Endodermal cell (in vitro differentiated cells): ENCODE results near the gene ANAPC13. TPM values are rescaled to one million over a fixed set of nuclear protein-coding genes. Genes with fewer than 3 reads are reported as not detected.

Experiments
- DNase-seq: peaks from one replicate; pipeline ENCODE4 v3.0.0-alpha.2; 2017
- H3K27ac ChIP-seq: 2 replicates; pipeline ENCODE4 v1.5.1; 2013; ENCODE audit warnings: mild to moderate bottlenecking, low read depth, low read length, moderate library complexity
- H3K27me3 ChIP-seq: 2 replicates; pipeline ENCODE4 v1.6.1; 2013; ENCODE audit warnings: mild to moderate bottlenecking, low read length, moderate library complexity; ENCODE audit not compliant: insufficient read depth, control insufficient read depth, poor library complexity, severe bottlenecking
- H3K36me3 ChIP-seq: 2 replicates; pipeline ENCODE4 v1.7.0; 2013; ENCODE audit warnings: mild to moderate bottlenecking, low read length, moderate library complexity; ENCODE audit not compliant: control insufficient read depth, insufficient read depth
- H3K4me1 ChIP-seq: one replicate; pipeline ENCODE4 v1.7.0; 2013; ENCODE audit warnings: low read length; ENCODE audit not compliant: control insufficient read depth, insufficient read depth
- H3K4me3 ChIP-seq: 2 replicates; pipeline ENCODE4 v1.5.1; 2013; ENCODE audit warnings: mild to moderate bottlenecking, low read length, moderate library complexity
- H3K9ac ChIP-seq: 2 replicates; pipeline ENCODE4 v1.6.1; 2013; ENCODE audit warnings: mild to moderate bottlenecking, low read length, moderate library complexity; ENCODE audit not compliant: poor library complexity, severe bottlenecking; ENCODE audit errors: extremely low read depth
- H3K9me3 ChIP-seq: 2 replicates; pipeline ENCODE4 v1.6.1; 2013; ENCODE audit warnings: mild to moderate bottlenecking, low read length, moderate library complexity; ENCODE audit not compliant: control insufficient read depth
- H3K27ac Mint-ChIP-seq: 2 replicates; pipeline ENCODE4 v1.8.0; 2020; ENCODE audit warnings: mixed read lengths
- H3K27me3 Mint-ChIP-seq: 2 replicates; pipeline ENCODE4 v1.8.0; 2021; ENCODE audit warnings: mild to moderate bottlenecking, mixed read lengths; ENCODE audit not compliant: insufficient read depth
- H3K36me3 Mint-ChIP-seq: 2 replicates; pipeline ENCODE4 v1.8.0; 2020; ENCODE audit warnings: low read depth, mixed read lengths
- H3K4me1 Mint-ChIP-seq: 2 replicates; pipeline ENCODE4 v1.8.0; 2020; ENCODE audit warnings: mixed read lengths
- H3K4me3 Mint-ChIP-seq: 2 replicates; pipeline ENCODE4 v1.8.0; 2020; ENCODE audit warnings: mild to moderate bottlenecking, moderate library complexity, mixed read lengths
- H3K9me3 Mint-ChIP-seq: 2 replicates; pipeline ENCODE4 v1.8.0; 2020; ENCODE audit warnings: mild to moderate bottlenecking, mixed read lengths
- CTCF ChIP-seq: fragments of 200-600 bp; sonication (generic); conservative IDR thresholded peaks from 2 replicates; pipeline ENCODE4 v1.5.0; 2021; ENCODE audit warnings: antibody characterized with exemption, mild to moderate bottlenecking
- WGBS, 2 experiments: methylation state at CpG; one replicate each; pipeline versions ENCODE4 v1.1.5 to v1.1.7; 2013; ENCODE audit warnings: missing lambda C conversion rate in 2 of 2, mixed read lengths in 1 of 2; ENCODE audit not compliant: insufficient coverage in 1 of 2, insufficient read length in 1 of 2; 5-methylcytosine and 5-hydroxymethylcytosine counted together
- total RNA-seq, 2 donors: library from RNA; stranded (reverse); fragmentation: NEBNext Ultra II Directional in 1 of 2; extraction: Animal tissue kit (Norgen Biotek cat#: 25700) in 1 of 2; gene quantifications; 2 replicates in 1 of 2; 3 replicates in 1 of 2; pipeline ENCODE4 v1.2.1, GENCODE V29; 2021

The ANAPC13 gene
- total RNA-seq, 2 donors from 2014 or later: 28.6 to 29.3 TPM

- Mint-ChIP-seq H3K27me3 (no peaks in the 10 kb centered on the region), H3K27ac (no peak overlapping the region), H3K36me3 (peaks cover 13% of the 10 kb centered on the region), H3K9me3 (peaks cover 17% of the 10 kb centered on the region), H3K4me1 (peaks cover 25% of the 10 kb centered on the region), H3K4me3 (no peak overlapping the region)
- H3K4me3 ChIP-seq: no peak overlapping the region
- no peaks in the 10 kb centered on the region for H3K4me1 ChIP-seq
- H3K27ac ChIP-seq: no peak overlapping the region
- no peaks in the 10 kb centered on the region for H3K27me3 ChIP-seq
- H3K9ac ChIP-seq: no peak overlapping the region
- no peaks in the 10 kb centered on the region for H3K36me3 ChIP-seq
- no peak for TF ChIP-seq CTCF
- H3K9me3 ChIP-seq: peaks cover 22% of the 10 kb centered on the region
- no peak for DNase-seq
Observed at GRCh38 chr3:134517791-134518190, 32.0 kb upstream of the ANAPC13 start.

GRCh38 chr3:134516905-134517304, 31.1 kb upstream of the ANAPC13 start:
- Histone ChIP-seq H3K4me3 (no peak overlapping the region), H3K4me1 (no peaks in the 10 kb centered on the region), H3K9ac (no peak overlapping the region), H3K36me3 (peaks cover 1% of the 10 kb centered on the region), H3K9me3 (peaks cover 18% of the 10 kb centered on the region), H3K27me3 (no peaks in the 10 kb centered on the region), H3K27ac (no peak overlapping the region)
- Mint-ChIP-seq H3K4me1 (peaks cover 25% of the 10 kb centered on the region), H3K27ac (no peak overlapping the region), H3K9me3 (peaks cover 9% of the 10 kb centered on the region), H3K4me3 (no peak overlapping the region), H3K36me3 (peaks cover 6% of the 10 kb centered on the region), H3K27me3 (no peaks in the 10 kb centered on the region)
- no peak for TF ChIP-seq CTCF
- no peak for DNase-seq
- WGBS, 2 experiments: 83 to 89% methylated on average over 2 to 3 of the region's 3 CpGs

- peaks cover 19% of the 10 kb centered on the region for H3K4me1 Mint-ChIP-seq
- Histone ChIP-seq H3K27me3 (no peaks in the 10 kb centered on the region), H3K36me3 (peaks cover 7% of the 10 kb centered on the region), H3K4me1 (no peaks in the 10 kb centered on the region), H3K9ac (no peak overlapping the region), H3K27ac (no peak overlapping the region), H3K9me3 (no peaks in the 10 kb centered on the region), H3K4me3 (no peak overlapping the region)
- H3K36me3 Mint-ChIP-seq: peaks cover 28% of the 10 kb centered on the region
- no peak for TF ChIP-seq CTCF
- H3K27ac Mint-ChIP-seq: no peak overlapping the region
- no peaks in the 10 kb centered on the region for H3K27me3 Mint-ChIP-seq
- no peak for DNase-seq
- H3K4me3 Mint-ChIP-seq: no peak overlapping the region
- no peaks in the 10 kb centered on the region for H3K9me3 Mint-ChIP-seq
- WGBS, 2 experiments: 92 to 100% methylated on average over 2 of the region's 2 CpGs
Observed at GRCh38 chr3:134511500-134511899, 25.7 kb upstream of the ANAPC13 start.
